22Rv1 (cell line): ENCODE measurements around the gene DUSP22.

Experiments used
- CTCF ChIP-seq: fragments of 450-650 bp; IDR thresholded peaks from 2 replicates; pipeline ENCODE4 v1.5.1; 2017; ENCODE audit warnings: mild to moderate bottlenecking
- ZFX ChIP-seq: fragments of 450-650 bp; IDR thresholded peaks from 2 replicates; pipeline ENCODE4 v1.6.1; 2017; ENCODE audit warnings: antibody characterized with exemption, borderline replicate concordance

GRCh38 chr6:259901-260508 lies 32.3 kb upstream of the DUSP22 start:
- TF ChIP-seq CTCF (no peak), ZFX (no peak)
